ENCODE measurements around the gene GNB5. TPM values are rescaled to one million over a fixed set of nuclear protein-coding genes. Genes with fewer than 3 reads are reported as not detected.

The GNB5 gene
- polyA plus RNA-seq, 2 donors: 5.1 to 8.7 TPM

GRCh38 chr15:52193321-52193720 lies 2.1 kb upstream of the GNB5 start:
- Histone ChIP-seq H3K36me3 (ENCODE audit: control insufficient read depth in 2 of 2, insufficient read depth in 2 of 2, low read length in 1 of 2) (peaks cover 0 to 2% of the 10 kb centered on the region in 2 donors), H3K4me3 (ENCODE audit: low read depth in 1 of 2, low read length in 2 of 2) (no peak overlapping the region), H3K4me1 (ENCODE audit: control insufficient read depth in 2 of 2, insufficient read depth in 2 of 2, low read length in 1 of 2) (no peaks in the 10 kb centered on the region), H3K27me3 (ENCODE audit: control insufficient read depth in 1 of 2, insufficient read depth in 2 of 2, low read length in 2 of 2) (no peaks in the 10 kb centered on the region), H3K9me3 (ENCODE audit: control insufficient read depth in 2 of 2, insufficient read depth in 1 of 2, low read depth in 1 of 2, low read length in 1 of 2) (no peaks in the 10 kb centered on the region), H3K27ac (ENCODE audit: low read depth in 2 of 2, low read length in 1 of 2) (no peak overlapping the region)
- 57 to 74% methylated on average over 4 of the region's 4 CpGs for WGBS, 2 donors

- 82 to 85% methylated on average over 11 of the region's 11 CpGs for WGBS, 2 donors
- H3K9me3 ChIP-seq (ENCODE audit: control insufficient read depth in 2 of 2, insufficient read depth in 1 of 2, low read depth in 1 of 2, low read length in 1 of 2): no peaks in the 10 kb centered on the region
- no peak overlapping the region for H3K27ac ChIP-seq (ENCODE audit: low read depth in 2 of 2, low read length in 1 of 2)
- no peaks in the 10 kb centered on the region for H3K4me1 ChIP-seq (ENCODE audit: control insufficient read depth in 2 of 2, insufficient read depth in 2 of 2, low read length in 1 of 2)
- H3K27me3 ChIP-seq (ENCODE audit: control insufficient read depth in 1 of 2, insufficient read depth in 2 of 2, low read length in 2 of 2): no peaks in the 10 kb centered on the region
- peaks cover 0 to 1% of the 10 kb centered on the region in 2 donors for H3K36me3 ChIP-seq (ENCODE audit: control insufficient read depth in 2 of 2, insufficient read depth in 2 of 2, low read length in 1 of 2)
- no peak overlapping the region for H3K4me3 ChIP-seq (ENCODE audit: low read depth in 1 of 2, low read length in 2 of 2)
Observed at GRCh38 chr15:52186651-52187486, 4.3 kb downstream of the GNB5 start.

- Histone ChIP-seq H3K27ac (ENCODE audit: low read depth in 2 of 2, low read length in 1 of 2) (no peak overlapping the region), H3K4me3 (ENCODE audit: low read depth in 1 of 2, low read length in 2 of 2) (no peak overlapping the region), H3K27me3 (ENCODE audit: control insufficient read depth in 1 of 2, insufficient read depth in 2 of 2, low read length in 2 of 2) (no peaks in the 10 kb centered on the region), H3K36me3 (ENCODE audit: control insufficient read depth in 2 of 2, insufficient read depth in 2 of 2, low read length in 1 of 2) (no peaks in the 10 kb centered on the region), H3K9me3 (ENCODE audit: control insufficient read depth in 2 of 2, insufficient read depth in 1 of 2, low read depth in 1 of 2, low read length in 1 of 2) (no peaks in the 10 kb centered on the region), H3K4me1 (ENCODE audit: control insufficient read depth in 2 of 2, insufficient read depth in 2 of 2, low read length in 1 of 2) (no peaks in the 10 kb centered on the region)
- WGBS, 2 donors: 76 to 90% methylated on average over 7 of the region's 7 CpGs
Observed at GRCh38 chr15:52185151-52185561, 6.0 kb downstream of the GNB5 start.

GRCh38 chr15:52184721-52185120 lies 6.5 kb downstream of the GNB5 start:
- H3K4me3 ChIP-seq (ENCODE audit: low read depth in 1 of 2, low read length in 2 of 2): no peak overlapping the region
- 46 to 49% methylated on average over 5 of the region's 5 CpGs for WGBS, 2 donors
- no peaks in the 10 kb centered on the region for H3K9me3 ChIP-seq (ENCODE audit: control insufficient read depth in 2 of 2, insufficient read depth in 1 of 2, low read depth in 1 of 2, low read length in 1 of 2)
- H3K36me3 ChIP-seq (ENCODE audit: control insufficient read depth in 2 of 2, insufficient read depth in 2 of 2, low read length in 1 of 2): no peaks in the 10 kb centered on the region
- H3K4me1 ChIP-seq (ENCODE audit: control insufficient read depth in 2 of 2, insufficient read depth in 2 of 2, low read length in 1 of 2): no peaks in the 10 kb centered on the region
- H3K27me3 ChIP-seq (ENCODE audit: control insufficient read depth in 1 of 2, insufficient read depth in 2 of 2, low read length in 2 of 2): no peaks in the 10 kb centered on the region
- no peak overlapping the region for H3K27ac ChIP-seq (ENCODE audit: low read depth in 2 of 2, low read length in 1 of 2)

GRCh38 chr15:52183562-52184173 lies 7.5 kb downstream of the GNB5 start:
- H3K27me3 ChIP-seq (ENCODE audit: control insufficient read depth in 1 of 2, insufficient read depth in 2 of 2, low read length in 2 of 2): no peaks in the 10 kb centered on the region
- H3K4me1 ChIP-seq (ENCODE audit: control insufficient read depth in 2 of 2, insufficient read depth in 2 of 2, low read length in 1 of 2): no peaks in the 10 kb centered on the region
- H3K36me3 ChIP-seq (ENCODE audit: control insufficient read depth in 2 of 2, insufficient read depth in 2 of 2, low read length in 1 of 2): no peaks in the 10 kb centered on the region
- no peaks in the 10 kb centered on the region for H3K9me3 ChIP-seq (ENCODE audit: control insufficient read depth in 2 of 2, insufficient read depth in 1 of 2, low read depth in 1 of 2, low read length in 1 of 2)
- 59 to 62% methylated on average over 2 of the region's 2 CpGs for WGBS, 2 donors
- H3K27ac ChIP-seq (ENCODE audit: low read depth in 2 of 2, low read length in 1 of 2): no peak overlapping the region
- H3K4me3 ChIP-seq (ENCODE audit: low read depth in 1 of 2, low read length in 2 of 2): no peak overlapping the region

GRCh38 chr15:52181938-52182780 lies 9.0 kb downstream of the GNB5 start:
- no peaks in the 10 kb centered on the region for H3K4me1 ChIP-seq (ENCODE audit: control insufficient read depth in 2 of 2, insufficient read depth in 2 of 2, low read length in 1 of 2)
- no peak overlapping the region for H3K27ac ChIP-seq (ENCODE audit: low read depth in 2 of 2, low read length in 1 of 2)
- H3K36me3 ChIP-seq (ENCODE audit: control insufficient read depth in 2 of 2, insufficient read depth in 2 of 2, low read length in 1 of 2): no peaks in the 10 kb centered on the region
- no peak overlapping the region for H3K4me3 ChIP-seq (ENCODE audit: low read depth in 1 of 2, low read length in 2 of 2)
- no peaks in the 10 kb centered on the region for H3K9me3 ChIP-seq (ENCODE audit: control insufficient read depth in 2 of 2, insufficient read depth in 1 of 2, low read depth in 1 of 2, low read length in 1 of 2)
- WGBS, 2 donors: 86 to 89% methylated on average over 6 of the region's 6 CpGs
- H3K27me3 ChIP-seq (ENCODE audit: control insufficient read depth in 1 of 2, insufficient read depth in 2 of 2, low read length in 2 of 2): no peaks in the 10 kb centered on the region

GRCh38 chr15:52180851-52181450 lies 10.2 kb downstream of the GNB5 start:
- Histone ChIP-seq H3K27ac (ENCODE audit: low read depth in 2 of 2, low read length in 1 of 2) (no peak overlapping the region), H3K4me3 (ENCODE audit: low read depth in 1 of 2, low read length in 2 of 2) (no peak overlapping the region)

GRCh38 chr15:52180196-52180835 lies 10.9 kb downstream of the GNB5 start:
- Histone ChIP-seq H3K36me3 (ENCODE audit: control insufficient read depth in 2 of 2, insufficient read depth in 2 of 2, low read length in 1 of 2) (no peaks in the 10 kb centered on the region), H3K27me3 (ENCODE audit: control insufficient read depth in 1 of 2, insufficient read depth in 2 of 2, low read length in 2 of 2) (no peaks in the 10 kb centered on the region), H3K4me3 (ENCODE audit: low read depth in 1 of 2, low read length in 2 of 2) (peak overlapping the region; percentile 67 to 91), H3K9me3 (ENCODE audit: control insufficient read depth in 2 of 2, insufficient read depth in 1 of 2, low read depth in 1 of 2, low read length in 1 of 2) (no peaks in the 10 kb centered on the region), H3K27ac (ENCODE audit: low read depth in 2 of 2, low read length in 1 of 2) (peak overlapping the region; percentile 89 to 95), H3K4me1 (ENCODE audit: control insufficient read depth in 2 of 2, insufficient read depth in 2 of 2, low read length in 1 of 2) (no peaks in the 10 kb centered on the region)
- WGBS, 2 donors: 9% methylated on average over 31 of the region's 31 CpGs

More at GRCh38 chr15:52180851-52181450, 10.2 kb downstream of the GNB5 start:
- 82 to 88% methylated on average over 10 of the region's 10 CpGs for WGBS, 2 donors
- Histone ChIP-seq H3K27me3 (ENCODE audit: control insufficient read depth in 1 of 2, insufficient read depth in 2 of 2, low read length in 2 of 2) (no peaks in the 10 kb centered on the region), H3K36me3 (ENCODE audit: control insufficient read depth in 2 of 2, insufficient read depth in 2 of 2, low read length in 1 of 2) (no peaks in the 10 kb centered on the region), H3K9me3 (ENCODE audit: control insufficient read depth in 2 of 2, insufficient read depth in 1 of 2, low read depth in 1 of 2, low read length in 1 of 2) (no peaks in the 10 kb centered on the region), H3K4me1 (ENCODE audit: control insufficient read depth in 2 of 2, insufficient read depth in 2 of 2, low read length in 1 of 2) (no peaks in the 10 kb centered on the region)
